ENCODE results near the gene SDCCAG8. TPM values are rescaled to one million over a fixed set of nuclear protein-coding genes. Genes with fewer than 3 reads are reported as not detected.

The SDCCAG8 gene
- total and polyA plus RNA-seq, 11 donors, result 7.8 to 36.6 (median 21.6) TPM

GRCh38 chr1:243422362-243422761 is 166.5 kb downstream of the SDCCAG8 start:
- 83 to 96% (median 90%) methylated on average over 2 of the region's 2 CpGs for WGBS, 4 donors
- DNase-seq (no peak), ATAC-seq (no peak)
- intact Hi-C loops (cut with DNase I), result no loop called here
- Histone ChIP-seq H3K4me3 (no peak overlapping the region), H3K36me3 (peaks cover 0 to 32% (median 13%) of the 10 kb centered on the region in 9 donors), H3K4me1 (peaks cover 0 to 23% (median 0%) of the 10 kb centered on the region in 12 donors), H3K27ac (no peak overlapping the region), H3K9me3 (no peaks in the 10 kb centered on the region), H3K27me3 (no peaks in the 10 kb centered on the region)
- TF ChIP-seq POLR2A (IDR thresholded peaks at IDR 0.05) (no peak), CTCF (IDR thresholded peaks at IDR 0.05) (no peak)

DNA sequence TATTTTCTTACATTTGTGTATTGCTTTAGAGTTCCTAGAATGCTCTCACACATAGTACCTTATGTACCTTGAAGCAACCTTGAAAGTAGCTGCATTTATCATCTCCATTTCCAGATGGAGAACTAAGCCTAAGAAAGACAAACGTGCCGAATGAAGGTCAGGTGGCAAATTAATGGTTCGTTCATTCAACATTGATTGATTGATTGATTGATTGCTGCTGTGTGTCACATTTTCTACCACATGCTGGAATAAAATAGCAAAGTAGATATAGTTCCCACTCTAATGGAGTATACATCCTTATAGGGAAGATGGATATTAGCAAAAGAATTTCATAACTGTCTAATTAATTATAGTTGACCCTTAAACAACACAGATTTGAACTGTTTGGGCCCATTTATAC is 172.2 kb downstream of the SDCCAG8 start:
- H3K27ac ChIP-seq, result no peak overlapping the region
- H3K4me3 ChIP-seq, result no peak overlapping the region
- peaks cover 0 to 55% (median 28%) of the 10 kb centered on the region in 9 donors for H3K36me3 ChIP-seq
- no peaks in the 10 kb centered on the region for H3K27me3 ChIP-seq
- intact Hi-C loops (cut with DNase I), result no loop called here
- H3K9me3 ChIP-seq, result no peaks in the 10 kb centered on the region
- DNase-seq (no peak), ATAC-seq (no peak)
- 95 to 100% (median 96%) methylated on average over 3 of the region's 3 CpGs for WGBS, 4 donors
- H3K4me1 ChIP-seq, result no peaks in the 10 kb centered on the region
- TF ChIP-seq POLR2A (IDR thresholded peaks at IDR 0.05) (no peak), CTCF (IDR thresholded peaks at IDR 0.05) (no peak)

- TF ChIP-seq CTCF (IDR thresholded peaks at IDR 0.05) (no peak), POLR2A (IDR thresholded peaks at IDR 0.05) (no peak)
- intact Hi-C loops (cut with DNase I), result no loop called here
- Histone ChIP-seq H3K9me3 (no peaks in the 10 kb centered on the region), H3K4me3 (no peak overlapping the region), H3K36me3 (peaks cover 0 to 55% (median 28%) of the 10 kb centered on the region in 9 donors), H3K4me1 (no peaks in the 10 kb centered on the region), H3K27ac (no peak overlapping the region), H3K27me3 (no peaks in the 10 kb centered on the region)
- 93 to 97% (median 96%) methylated on average over 9 of the region's 9 CpGs for WGBS, 4 donors
- ATAC-seq, result no peak
- DNase-seq, result no peak
These were observed 172.9 kb downstream of the SDCCAG8 start for GRCh38 chr1:243428617-243429342.

DNA sequence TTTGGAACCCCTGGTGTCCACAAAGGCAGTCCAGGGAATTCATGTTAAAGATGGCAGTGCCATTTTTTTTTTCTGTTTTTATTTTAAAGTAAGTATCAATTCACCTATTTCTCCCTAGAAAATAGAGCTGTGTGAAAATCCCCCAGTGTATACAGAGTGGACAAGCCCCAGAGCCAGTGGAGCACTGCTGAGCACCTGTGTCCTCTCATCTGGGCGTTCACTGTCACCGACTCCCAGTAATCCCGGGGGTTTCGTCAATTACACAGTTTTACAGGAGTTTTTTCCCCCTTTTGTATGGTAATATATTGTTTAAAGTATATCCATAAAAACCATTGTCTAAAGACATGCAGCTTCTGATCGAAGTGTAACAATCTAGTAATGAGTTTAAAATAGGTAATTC is 175.8 kb downstream of the SDCCAG8 start:
- TF ChIP-seq POLR2A (IDR thresholded peaks at IDR 0.05), result no peak
- TF ChIP-seq CTCF (IDR thresholded peaks at IDR 0.05), result no peak
- 87 to 99% (median 96%) methylated on average over 5 of the region's 5 CpGs for WGBS, 4 donors
- Histone ChIP-seq H3K27ac (no peak overlapping the region), H3K27me3 (no peaks in the 10 kb centered on the region), H3K4me3 (no peak overlapping the region), H3K9me3 (no peaks in the 10 kb centered on the region), H3K36me3 (peaks cover 0 to 46% (median 24%) of the 10 kb centered on the region in 9 donors), H3K4me1 (no peaks in the 10 kb centered on the region)
- intact Hi-C loops (cut with DNase I), result no loop called here
- ATAC-seq (no peak), DNase-seq (no peak)
